Osteoblast (primary cell): ENCODE data around the gene RTL1. TPM values are rescaled to one million over a fixed set of nuclear protein-coding genes. Genes with fewer than 3 reads are reported as not detected.

Source experiments
- DNase-seq: peaks from one replicate; pipeline ENCODE4 v3.0.0; 2011; ENCODE audit warnings: low spot score, mixed read lengths; ENCODE audit not compliant: insufficient read length; ENCODE audit errors: missing footprints
- H2AFZ ChIP-seq: 2 replicates; pipeline ENCODE4 v1.6.0; 2011; ENCODE audit warnings: mild to moderate bottlenecking, low read length
- H3K27ac ChIP-seq: 2 replicates; pipeline ENCODE4 v1.5.1; 2011; ENCODE audit warnings: mild to moderate bottlenecking, low read depth, low read length, moderate library complexity
- H3K27me3 ChIP-seq: 2 replicates; pipeline ENCODE4 v1.6.0; 2012; ENCODE audit warnings: mild to moderate bottlenecking, control low read depth, inconsistent platforms, low read length, moderate library complexity; ENCODE audit not compliant: insufficient read depth
- H3K36me3 ChIP-seq: 2 replicates; pipeline ENCODE4 v1.5.1; 2011; ENCODE audit warnings: mild to moderate bottlenecking, low read length, control low read depth, moderate library complexity; ENCODE audit not compliant: insufficient read depth
- H3K4me1 ChIP-seq: 2 replicates; pipeline ENCODE4 v1.5.1; 2011; ENCODE audit warnings: mild to moderate bottlenecking, low read length, control low read depth, moderate library complexity; ENCODE audit not compliant: insufficient read depth
- H3K4me2 ChIP-seq: 2 replicates; pipeline ENCODE4 v1.6.0; 2011; ENCODE audit warnings: mild to moderate bottlenecking, low read length; ENCODE audit not compliant: insufficient read depth
- H3K4me3 ChIP-seq: fragments of 200-600 bp; sonication (generic); 3 replicates; pipeline ENCODE4 v1.5.1; 2012; ENCODE audit warnings: mild to moderate bottlenecking, low read length, inconsistent platforms; ENCODE audit not compliant: insufficient read depth
- H3K79me2 ChIP-seq: 2 replicates; pipeline ENCODE4 v1.6.0; 2012; ENCODE audit warnings: mild to moderate bottlenecking, low read length, control low read depth, inconsistent platforms; ENCODE audit not compliant: insufficient read depth
- H3K9me3 ChIP-seq: 2 replicates; pipeline ENCODE4 v1.5.1; 2011; ENCODE audit warnings: low read depth, low read length, control low read depth
- H4K20me1 ChIP-seq: 2 replicates; pipeline ENCODE4 v1.6.0; 2012; ENCODE audit warnings: mild to moderate bottlenecking, low read length, control low read depth; ENCODE audit not compliant: insufficient read depth
- CTCF ChIP-seq: IDR thresholded peaks from 2 replicates; pipeline ENCODE4 v1.5.1; 2011; ENCODE audit warnings: mild to moderate bottlenecking, low read depth, low read length, moderate library complexity; ENCODE audit errors: extremely low read depth
- total RNA-seq: library from RNA; depleted of rRNA; stranded (reverse); fragments of >200 nt; gene quantifications from 2 replicates; pipeline ENCODE4 v1.2.3, GENCODE V29; 2012

The RTL1 gene
- total RNA-seq, 1 donor = not detected

- no peak for TF ChIP-seq CTCF
- peaks cover 10% of the 10 kb centered on the region for H3K4me1 ChIP-seq
- no peak overlapping the region for H3K4me3 ChIP-seq
- DNase-seq = no peak
- peaks cover 16% of the 10 kb centered on the region for H3K79me2 ChIP-seq
- no peak overlapping the region for H2AFZ ChIP-seq
- H4K20me1 ChIP-seq = peaks cover 20% of the 10 kb centered on the region
- peaks cover 43% of the 10 kb centered on the region for H3K36me3 ChIP-seq
- H3K27ac ChIP-seq = no peak overlapping the region
- no peaks in the 10 kb centered on the region for H3K9me3 ChIP-seq
- H3K27me3 ChIP-seq = no peaks in the 10 kb centered on the region
- no peak overlapping the region for H3K4me2 ChIP-seq
Measured at GRCh38 chr14:100915560-100915959, 12.0 kb upstream of the RTL1 start.

GRCh38 chr14:100914597-100915021 lies 11.1 kb upstream of the RTL1 start:
- H3K27ac ChIP-seq = no peak overlapping the region
- no peaks in the 10 kb centered on the region for H3K9me3 ChIP-seq
- H4K20me1 ChIP-seq = peaks cover 20% of the 10 kb centered on the region
- peaks cover 10% of the 10 kb centered on the region for H3K4me1 ChIP-seq
- no peak overlapping the region for H3K4me2 ChIP-seq
- peaks cover 16% of the 10 kb centered on the region for H3K79me2 ChIP-seq
- H2AFZ ChIP-seq = no peak overlapping the region
- H3K4me3 ChIP-seq = no peak overlapping the region
- H3K36me3 ChIP-seq = peaks cover 53% of the 10 kb centered on the region
- no peak for DNase-seq
- TF ChIP-seq CTCF = no peak
- H3K27me3 ChIP-seq = no peaks in the 10 kb centered on the region

GRCh38 chr14:100911665-100912316 lies 8.3 kb upstream of the RTL1 start:
- TF ChIP-seq CTCF = no peak
- H3K79me2 ChIP-seq = peaks cover 23% of the 10 kb centered on the region
- peaks cover 60% of the 10 kb centered on the region for H3K36me3 ChIP-seq
- no peak overlapping the region for H3K27ac ChIP-seq
- no peak overlapping the region for H3K4me3 ChIP-seq
- no peaks in the 10 kb centered on the region for H3K27me3 ChIP-seq
- no peaks in the 10 kb centered on the region for H3K9me3 ChIP-seq
- H2AFZ ChIP-seq = no peak overlapping the region
- no peak overlapping the region for H3K4me2 ChIP-seq
- no peak for DNase-seq
- H4K20me1 ChIP-seq = peaks cover 26% of the 10 kb centered on the region
- peaks cover 10% of the 10 kb centered on the region for H3K4me1 ChIP-seq

DNA sequence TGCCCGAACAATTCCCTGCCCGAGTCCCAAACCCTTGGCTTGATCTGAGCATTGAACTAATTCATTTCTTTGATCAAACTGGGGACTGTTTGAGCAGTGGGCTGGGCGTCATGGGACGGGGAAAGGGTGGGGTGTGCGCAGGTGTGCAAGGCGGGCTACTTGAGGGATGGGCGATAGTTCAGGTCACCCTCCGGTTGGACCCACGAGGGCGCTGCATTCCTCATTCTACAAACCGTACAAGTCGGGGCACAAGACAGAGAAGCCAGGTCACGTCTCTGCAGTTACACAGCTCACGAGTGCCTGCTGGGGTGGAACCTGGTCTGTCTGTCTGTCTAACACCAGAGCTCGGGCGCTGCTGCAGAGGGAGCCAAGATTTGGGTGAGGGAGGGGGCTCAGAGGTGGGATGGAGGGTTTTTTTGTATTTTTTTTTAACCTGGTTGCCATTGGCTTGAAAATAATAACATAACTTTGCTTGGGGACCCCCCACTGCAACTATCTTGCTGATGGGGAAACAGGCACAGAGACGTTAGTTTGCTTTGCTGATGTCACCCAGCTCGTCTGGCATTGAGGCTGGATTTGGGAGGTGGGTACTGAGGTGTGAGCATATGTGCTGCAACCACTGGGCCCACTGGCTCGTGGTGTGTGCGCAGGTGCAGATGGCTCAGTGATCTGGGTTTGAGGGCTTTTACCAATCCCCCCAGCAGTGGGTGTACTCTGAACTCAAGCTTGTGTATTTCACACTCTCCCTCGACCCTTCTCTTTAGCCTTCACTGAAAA lies 7.6 kb upstream of the RTL1 start:
- no peak for TF ChIP-seq CTCF
- H4K20me1 ChIP-seq = peaks cover 26% of the 10 kb centered on the region

More for the DNA sequence above, 7.6 kb upstream of the RTL1 start:
- peaks cover 10% of the 10 kb centered on the region for H3K4me1 ChIP-seq
- H3K79me2 ChIP-seq = peaks cover 30% of the 10 kb centered on the region
- no peaks in the 10 kb centered on the region for H3K27me3 ChIP-seq
- no peak overlapping the region for H3K4me2 ChIP-seq
- H3K27ac ChIP-seq = no peak overlapping the region
- DNase-seq = no peak
- H3K9me3 ChIP-seq = no peaks in the 10 kb centered on the region
- no peak overlapping the region for H3K4me3 ChIP-seq
- H3K36me3 ChIP-seq = peaks cover 64% of the 10 kb centered on the region
- no peak overlapping the region for H2AFZ ChIP-seq
